ENCODE results near the gene ULK3.

- TF ChIP-seq FOS (IDR thresholded peaks at IDR 0.05; ENCODE audit: borderline replicate concordance, insufficient read depth, low read length) (no peak), CTCF (IDR thresholded peaks at IDR 0.05; ENCODE audit: extremely low read depth in 1 of 2, insufficient read depth in 1 of 2, low read depth in 1 of 2, low read length in 2 of 2) (no peak), POLR2AphosphoS5 (IDR thresholded peaks at IDR 0.05; ENCODE audit: insufficient read depth, low read depth, low read length) (no peak), EZH2 (IDR thresholded peaks at IDR 0.05; ENCODE audit: borderline replicate concordance, low read depth, low read length, severe bottlenecking) (no peak), POLR2A (IDR thresholded peaks at IDR 0.05; ENCODE audit: low read depth, low read length) (no peak), MYC (IDR thresholded peaks at IDR 0.05; ENCODE audit: low read depth, low read length) (no peak), MAX (IDR thresholded peaks at IDR 0.05; ENCODE audit: insufficient read depth, insufficient read length) (no peak), JUN (IDR thresholded peaks at IDR 0.05; ENCODE audit: borderline replicate concordance, insufficient read depth, insufficient read length, low read depth) (no peak)
Measured at GRCh38 chr15:74829486-74829885, 13.5 kb downstream of the ULK3 start.

Data from endothelial cell of umbilical vein (primary cell).